Ascending aorta (tissue), 2 donors: ENCODE results near the gene KCNQ5. TPM values are rescaled to one million over a fixed set of nuclear protein-coding genes. Genes with fewer than 3 reads are reported as not detected.

Source experiments
- DNase-seq, 2 donors: peaks; one replicate each; pipeline ENCODE4 v3.0.0-alpha.2; 2019; ENCODE audit warnings: low spot score in 2 of 2
- H3K27ac ChIP-seq, 2 donors: fragments of 200-600 bp; sonication (generic); one replicate each; pipeline ENCODE4 v1.5.1; 2016 to 2017; ENCODE audit warnings: mild to moderate bottlenecking in 1 of 2
- H3K27me3 ChIP-seq: fragments of 200-600 bp; sonication (generic); one replicate; pipeline ENCODE4 v1.5.1; 2017
- H3K36me3 ChIP-seq, 2 donors: fragments of 200-600 bp; sonication (generic); one replicate each; pipeline ENCODE4 v1.5.1; 2016
- H3K4me1 ChIP-seq, 2 donors: fragments of 200-600 bp; sonication (generic); one replicate each; pipeline ENCODE4 v1.5.1; 2016 to 2017; ENCODE audit warnings: mild to moderate bottlenecking in 1 of 2
- H3K4me3 ChIP-seq, 2 donors: fragments of 200-600 bp; sonication (generic); one replicate each; pipeline ENCODE4 v1.5.1; 2016 to 2017; ENCODE audit warnings: mild to moderate bottlenecking in 1 of 2
- H3K9me3 ChIP-seq, 2 donors: fragments of 200-600 bp; sonication (generic); one replicate each; pipeline ENCODE4 v1.5.1; 2016
- CTCF ChIP-seq, 3 experiments: fragments of 200-600 bp in 2 of 3; fragments of 450-650 bp in 1 of 3; sonication (generic) in 2 of 3; IDR thresholded peaks; one replicate each; pipeline ENCODE4 v1.5.1; 2016 to 2019; ENCODE audit warnings: antibody characterized with exemption in 3 of 3, mild to moderate bottlenecking in 1 of 3, moderate library complexity in 1 of 3
- intact Hi-C: fragments of 100-400 bp; cut with DNase I; formaldehyde crosslinking; loops from one replicate; pipeline ENCODE4 v1.15.1; 2023
- total RNA-seq: library from RNA; depleted of rRNA; stranded (reverse); fragments of >200 nt; gene quantifications from one replicate; pipeline ENCODE4 v1.1.0, GENCODE V29; 2016

KCNQ5 gene
- total RNA-seq, 1 donor from 2014 or later = 4.5 TPM

- Histone ChIP-seq H3K27me3 (no peaks in the 10 kb centered on the region), H3K36me3 (no peaks in the 10 kb centered on the region), H3K9me3 (no peaks in the 10 kb centered on the region), H3K4me3 (no peak overlapping the region), H3K27ac (no peak overlapping the region), H3K4me1 (no peaks in the 10 kb centered on the region)
- no peak for DNase-seq
- intact Hi-C loops = no loop called here
- no peak for TF ChIP-seq CTCF (IDR thresholded peaks at IDR 0.05)
These were observed 222.8 kb downstream of the KCNQ5 start for GRCh38 chr6:72844614-72845013.

GRCh38 chr6:72849346-72849745 lies 227.5 kb downstream of the KCNQ5 start:
- Histone ChIP-seq H3K4me3 (no peak overlapping the region), H3K36me3 (no peaks in the 10 kb centered on the region), H3K9me3 (no peaks in the 10 kb centered on the region), H3K27me3 (no peaks in the 10 kb centered on the region), H3K27ac (no peak overlapping the region), H3K4me1 (peaks cover 0 to 3% of the 10 kb centered on the region in 2 donors)
- intact Hi-C loops = no loop called here
- no peak for DNase-seq
- no peak for TF ChIP-seq CTCF (IDR thresholded peaks at IDR 0.05)

- no peaks in the 10 kb centered on the region for H3K9me3 ChIP-seq
- H3K27me3 ChIP-seq = no peaks in the 10 kb centered on the region
- no peaks in the 10 kb centered on the region for H3K36me3 ChIP-seq
- TF ChIP-seq CTCF (IDR thresholded peaks at IDR 0.05) = no peak
- no peak for DNase-seq
- no peak overlapping the region for H3K4me3 ChIP-seq
- intact Hi-C loops = no loop called here
- H3K4me1 ChIP-seq = peaks cover 0 to 3% of the 10 kb centered on the region in 2 donors
- H3K27ac ChIP-seq = no peak overlapping the region
These were observed 228.2 kb downstream of the KCNQ5 start for GRCh38 chr6:72850040-72850439.

DNA sequence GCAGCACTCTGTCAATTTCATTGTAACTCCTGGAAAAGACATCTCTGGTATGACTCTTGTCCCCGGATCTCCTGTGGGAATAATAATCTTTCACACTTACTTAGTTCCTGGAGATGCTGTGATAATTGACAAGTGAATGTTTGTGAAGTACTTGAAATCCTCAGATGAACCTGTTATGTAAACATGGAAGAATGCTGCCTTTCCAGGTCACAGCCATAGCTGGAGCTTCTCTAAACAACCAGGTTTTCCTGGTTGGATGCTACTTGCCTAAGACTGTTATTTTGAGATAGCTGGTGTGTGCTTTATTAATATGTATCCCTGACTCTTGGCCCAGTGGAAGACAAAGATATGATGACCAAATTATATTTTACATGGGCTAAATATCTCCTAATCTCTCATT lies 228.6 kb downstream of the KCNQ5 start:
- Histone ChIP-seq H3K4me1 (peaks cover 0 to 3% of the 10 kb centered on the region in 2 donors), H3K9me3 (no peaks in the 10 kb centered on the region), H3K27me3 (no peaks in the 10 kb centered on the region), H3K27ac (no peak overlapping the region), H3K36me3 (no peaks in the 10 kb centered on the region), H3K4me3 (no peak overlapping the region)
- no peak for DNase-seq
- intact Hi-C loops = no loop called here
- no peak for TF ChIP-seq CTCF (IDR thresholded peaks at IDR 0.05)

DNA sequence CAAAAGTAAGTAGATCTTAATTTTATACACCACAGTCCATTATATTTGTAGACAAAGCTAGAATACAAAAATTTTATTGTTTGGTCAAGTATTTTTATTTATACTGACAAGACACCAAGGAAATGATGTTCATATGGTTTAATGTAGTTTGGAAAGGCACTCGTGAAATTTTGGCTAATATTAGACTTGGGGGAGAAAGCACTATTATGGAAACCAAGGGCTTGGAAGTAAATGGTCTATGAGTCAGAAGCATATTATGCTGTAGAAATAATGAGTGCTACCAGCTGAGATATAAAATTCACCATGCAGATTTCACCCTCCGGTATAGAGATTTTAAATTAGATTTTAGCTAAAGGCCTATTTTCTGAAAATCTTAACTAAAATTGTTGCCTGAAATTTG lies 233.6 kb downstream of the KCNQ5 start:
- TF ChIP-seq CTCF (IDR thresholded peaks at IDR 0.05) = no peak
- no peak for DNase-seq
- H3K9me3 ChIP-seq = no peaks in the 10 kb centered on the region
- peaks cover 0 to 3% of the 10 kb centered on the region in 2 donors for H3K4me1 ChIP-seq
- H3K4me3 ChIP-seq = no peak overlapping the region
- no peak overlapping the region for H3K27ac ChIP-seq
- no peaks in the 10 kb centered on the region for H3K27me3 ChIP-seq
- H3K36me3 ChIP-seq = no peaks in the 10 kb centered on the region
- intact Hi-C loops = no loop called here

DNA sequence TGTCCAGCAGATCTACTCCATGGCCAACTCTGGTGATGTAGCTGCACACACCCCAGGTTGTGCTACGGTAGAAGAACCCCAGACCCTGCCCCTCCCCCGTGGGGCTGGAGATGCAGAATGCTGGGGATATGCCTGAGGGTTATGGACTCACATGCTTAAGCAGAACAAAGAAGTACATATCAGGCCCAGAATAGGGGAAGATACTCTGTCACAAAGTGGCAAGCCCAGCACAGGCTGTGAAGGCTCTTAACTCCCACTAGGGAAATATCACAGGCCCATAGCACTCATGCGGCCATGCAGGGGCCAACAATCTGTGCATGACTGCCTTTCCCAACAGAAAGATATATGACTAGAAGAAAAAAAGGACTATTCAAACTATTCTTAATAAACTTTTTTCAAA lies 234.9 kb downstream of the KCNQ5 start:
- H3K27me3 ChIP-seq = no peaks in the 10 kb centered on the region
- intact Hi-C loops = no loop called here
- no peak for TF ChIP-seq CTCF (IDR thresholded peaks at IDR 0.05)

More for the DNA sequence above, 234.9 kb downstream of the KCNQ5 start:
- Histone ChIP-seq H3K36me3 (no peaks in the 10 kb centered on the region), H3K4me3 (no peak overlapping the region), H3K27ac (no peak overlapping the region), H3K9me3 (no peaks in the 10 kb centered on the region), H3K4me1 (peaks cover 5 to 7% of the 10 kb centered on the region in 2 donors)
- no peak for DNase-seq
